HEK293 (cell line): ENCODE measurements around the gene MAFF.
A peak's percentile ranks its signal among the peaks of the same experiment; 100 is the strongest.

Experiments used
- HOXA7 ChIP-seq: sonication (generic); formaldehyde crosslinking; IDR thresholded peaks from 2 replicates; pipeline ENCODE4 v1.8.1; 2022; ENCODE audit warnings: missing genetic modification reagents, borderline replicate concordance
- KLF1 ChIP-seq: fragments of 450-650 bp; formaldehyde crosslinking; IDR thresholded peaks from 2 replicates; pipeline ENCODE4 v1.5.1; 2016; ENCODE audit warnings: missing biosample characterization, missing genetic modification characterization
- ZBTB20 ChIP-seq: fragments of 450-650 bp; formaldehyde crosslinking; IDR thresholded peaks from 2 replicates; pipeline ENCODE4 v1.5.1; 2016; ENCODE audit warnings: missing biosample characterization, missing genetic modification characterization
- ZBTB26 ChIP-seq: fragments of 450-650 bp; formaldehyde crosslinking; optimal IDR thresholded peaks from 2 replicates; pipeline ENCODE3; 2016; ENCODE audit warnings: missing biosample characterization, mild to moderate bottlenecking, missing genetic modification characterization
- ZNF133 ChIP-seq: fragments of 450-650 bp; formaldehyde crosslinking; IDR thresholded peaks from 2 replicates; pipeline ENCODE4 v1.5.1; 2016; ENCODE audit warnings: missing biosample characterization, missing genetic modification characterization
- ZNF354C ChIP-seq: fragments of 450-650 bp; formaldehyde crosslinking; IDR thresholded peaks from 2 replicates; pipeline ENCODE4 v1.5.1; 2016; ENCODE audit warnings: missing biosample characterization, missing genetic modification characterization, low read depth, borderline replicate concordance
- ZNF518A ChIP-seq: fragments of 450-650 bp; formaldehyde crosslinking; conservative IDR thresholded peaks from 2 replicates; pipeline ENCODE4 v1.5.1; 2016; ENCODE audit warnings: low read depth, missing biosample characterization, missing genetic modification characterization
- ZNF560 ChIP-seq: fragments of 450-650 bp; formaldehyde crosslinking; IDR thresholded peaks from 2 replicates; pipeline ENCODE4 v1.5.1; 2017; ENCODE audit warnings: missing biosample characterization, missing genetic modification characterization, borderline replicate concordance
- ZNF654 ChIP-seq: fragments of 450-650 bp; formaldehyde crosslinking; IDR thresholded peaks from 2 replicates; pipeline ENCODE4 v1.5.1; 2016; ENCODE audit warnings: low read depth, missing biosample characterization, missing genetic modification characterization
- TF ChIP-seq, protein P1 (sequence below): fragments of 450-650 bp; formaldehyde crosslinking; IDR thresholded peaks from 2 replicates; pipeline ENCODE4 v1.5.1; 2016; ENCODE audit warnings: missing biosample characterization, missing genetic modification characterization, borderline replicate concordance
- TF ChIP-seq, protein P2 (sequence below): fragments of 450-650 bp; formaldehyde crosslinking; IDR thresholded peaks from 2 replicates; pipeline ENCODE4 v1.5.1; 2016; ENCODE audit warnings: missing biosample characterization, missing genetic modification characterization

The MAFF gene

DNA sequence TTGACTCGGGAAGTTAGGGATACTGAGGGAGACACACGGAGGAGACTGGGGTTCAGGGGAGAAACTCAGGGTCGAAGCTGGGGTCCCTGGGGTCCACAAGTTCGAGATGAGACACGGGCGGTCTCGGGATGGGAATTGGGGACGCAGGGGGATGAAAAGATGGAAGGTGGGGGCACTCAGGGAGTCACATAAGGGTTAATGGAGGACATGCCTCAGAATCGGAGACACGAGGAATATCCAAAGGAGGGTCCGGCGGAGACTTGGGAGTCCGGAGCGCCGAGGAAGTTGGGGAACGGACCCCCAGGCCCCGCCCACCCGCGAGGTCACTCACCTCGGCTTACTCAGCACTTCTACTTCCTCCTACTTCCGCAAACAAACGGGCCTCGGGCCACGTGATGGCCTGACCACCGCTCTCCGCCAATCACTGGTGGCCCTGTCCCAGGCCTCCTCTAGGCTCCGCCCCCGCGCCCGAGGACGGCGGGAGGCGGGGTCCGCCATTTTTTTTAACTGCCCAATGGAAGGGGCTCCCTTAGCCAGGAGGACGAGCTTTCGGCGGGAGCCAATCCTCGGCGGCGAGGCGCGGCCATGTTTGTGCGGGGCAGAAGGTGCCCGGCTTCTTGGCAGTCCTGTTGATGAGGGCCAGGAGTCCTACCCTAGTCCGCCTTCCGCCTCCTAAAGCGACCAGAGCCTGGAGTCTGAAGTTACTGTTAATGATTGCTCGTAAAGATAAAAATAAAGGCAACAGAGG is 20.2 kb upstream of the MAFF start, which contains the start of gene PLA2G6 (continued):
- TF ChIP-seq, protein P1, sequence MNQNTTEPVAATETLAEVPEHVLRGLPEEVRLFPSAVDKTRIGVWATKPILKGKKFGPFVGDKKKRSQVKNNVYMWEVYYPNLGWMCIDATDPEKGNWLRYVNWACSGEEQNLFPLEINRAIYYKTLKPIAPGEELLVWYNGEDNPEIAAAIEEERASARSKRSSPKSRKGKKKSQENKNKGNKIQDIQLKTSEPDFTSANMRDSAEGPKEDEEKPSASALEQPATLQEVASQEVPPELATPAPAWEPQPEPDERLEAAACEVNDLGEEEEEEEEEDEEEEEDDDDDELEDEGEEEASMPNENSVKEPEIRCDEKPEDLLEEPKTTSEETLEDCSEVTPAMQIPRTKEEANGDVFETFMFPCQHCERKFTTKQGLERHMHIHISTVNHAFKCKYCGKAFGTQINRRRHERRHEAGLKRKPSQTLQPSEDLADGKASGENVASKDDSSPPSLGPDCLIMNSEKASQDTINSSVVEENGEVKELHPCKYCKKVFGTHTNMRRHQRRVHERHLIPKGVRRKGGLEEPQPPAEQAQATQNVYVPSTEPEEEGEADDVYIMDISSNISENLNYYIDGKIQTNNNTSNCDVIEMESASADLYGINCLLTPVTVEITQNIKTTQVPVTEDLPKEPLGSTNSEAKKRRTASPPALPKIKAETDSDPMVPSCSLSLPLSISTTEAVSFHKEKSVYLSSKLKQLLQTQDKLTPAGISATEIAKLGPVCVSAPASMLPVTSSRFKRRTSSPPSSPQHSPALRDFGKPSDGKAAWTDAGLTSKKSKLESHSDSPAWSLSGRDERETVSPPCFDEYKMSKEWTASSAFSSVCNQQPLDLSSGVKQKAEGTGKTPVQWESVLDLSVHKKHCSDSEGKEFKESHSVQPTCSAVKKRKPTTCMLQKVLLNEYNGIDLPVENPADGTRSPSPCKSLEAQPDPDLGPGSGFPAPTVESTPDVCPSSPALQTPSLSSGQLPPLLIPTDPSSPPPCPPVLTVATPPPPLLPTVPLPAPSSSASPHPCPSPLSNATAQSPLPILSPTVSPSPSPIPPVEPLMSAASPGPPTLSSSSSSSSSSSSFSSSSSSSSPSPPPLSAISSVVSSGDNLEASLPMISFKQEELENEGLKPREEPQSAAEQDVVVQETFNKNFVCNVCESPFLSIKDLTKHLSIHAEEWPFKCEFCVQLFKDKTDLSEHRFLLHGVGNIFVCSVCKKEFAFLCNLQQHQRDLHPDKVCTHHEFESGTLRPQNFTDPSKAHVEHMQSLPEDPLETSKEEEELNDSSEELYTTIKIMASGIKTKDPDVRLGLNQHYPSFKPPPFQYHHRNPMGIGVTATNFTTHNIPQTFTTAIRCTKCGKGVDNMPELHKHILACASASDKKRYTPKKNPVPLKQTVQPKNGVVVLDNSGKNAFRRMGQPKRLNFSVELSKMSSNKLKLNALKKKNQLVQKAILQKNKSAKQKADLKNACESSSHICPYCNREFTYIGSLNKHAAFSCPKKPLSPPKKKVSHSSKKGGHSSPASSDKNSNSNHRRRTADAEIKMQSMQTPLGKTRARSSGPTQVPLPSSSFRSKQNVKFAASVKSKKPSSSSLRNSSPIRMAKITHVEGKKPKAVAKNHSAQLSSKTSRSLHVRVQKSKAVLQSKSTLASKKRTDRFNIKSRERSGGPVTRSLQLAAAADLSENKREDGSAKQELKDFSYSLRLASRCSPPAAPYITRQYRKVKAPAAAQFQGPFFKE (tag by site-specific recombination): no peak
- TF ChIP-seq KLF1 (peak; percentile 38; the same call in 1 of the 2 replicates), ZBTB26 (tag by site-specific recombination) (peak; percentile 65), HOXA7 (CRISPR knock-in tag) (no peak), ZNF354C (tag by site-specific recombination) (no peak), ZNF133 (0 out of 2 replicates have a peak, but pooled peaks have one; percentile 10), ZNF518A (tag by site-specific recombination) (peak; percentile 33; the same call in 1 of the 2 replicates), ZNF560 (tag by site-specific recombination) (no peak), ZNF654 (no peak), ZBTB20 (tag by site-specific recombination) (peak; percentile 27; the same call in 1 of the 2 replicates)
- TF ChIP-seq, protein P2, sequence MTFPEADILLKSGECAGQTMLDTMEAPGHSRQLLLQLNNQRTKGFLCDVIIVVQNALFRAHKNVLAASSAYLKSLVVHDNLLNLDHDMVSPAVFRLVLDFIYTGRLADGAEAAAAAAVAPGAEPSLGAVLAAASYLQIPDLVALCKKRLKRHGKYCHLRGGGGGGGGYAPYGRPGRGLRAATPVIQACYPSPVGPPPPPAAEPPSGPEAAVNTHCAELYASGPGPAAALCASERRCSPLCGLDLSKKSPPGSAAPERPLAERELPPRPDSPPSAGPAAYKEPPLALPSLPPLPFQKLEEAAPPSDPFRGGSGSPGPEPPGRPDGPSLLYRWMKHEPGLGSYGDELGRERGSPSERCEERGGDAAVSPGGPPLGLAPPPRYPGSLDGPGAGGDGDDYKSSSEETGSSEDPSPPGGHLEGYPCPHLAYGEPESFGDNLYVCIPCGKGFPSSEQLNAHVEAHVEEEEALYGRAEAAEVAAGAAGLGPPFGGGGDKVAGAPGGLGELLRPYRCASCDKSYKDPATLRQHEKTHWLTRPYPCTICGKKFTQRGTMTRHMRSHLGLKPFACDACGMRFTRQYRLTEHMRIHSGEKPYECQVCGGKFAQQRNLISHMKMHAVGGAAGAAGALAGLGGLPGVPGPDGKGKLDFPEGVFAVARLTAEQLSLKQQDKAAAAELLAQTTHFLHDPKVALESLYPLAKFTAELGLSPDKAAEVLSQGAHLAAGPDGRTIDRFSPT: peak; percentile 46; the same call in 1 of the 2 replicates
- TF ChIP-seq, all 188 proteins: peak for 38
